Measurements from ENCODE around the gene SLC4A1AP. TPM values are rescaled to one million over a fixed set of nuclear protein-coding genes. Genes with fewer than 3 reads are reported as not detected.
A peak's percentile ranks its signal among the peaks of the same experiment; 100 is the strongest.

SLC4A1AP gene
- total RNA-seq, 4 donors from 2014 or later = 16.7 to 22.8 (median 20.1) TPM

DNA sequence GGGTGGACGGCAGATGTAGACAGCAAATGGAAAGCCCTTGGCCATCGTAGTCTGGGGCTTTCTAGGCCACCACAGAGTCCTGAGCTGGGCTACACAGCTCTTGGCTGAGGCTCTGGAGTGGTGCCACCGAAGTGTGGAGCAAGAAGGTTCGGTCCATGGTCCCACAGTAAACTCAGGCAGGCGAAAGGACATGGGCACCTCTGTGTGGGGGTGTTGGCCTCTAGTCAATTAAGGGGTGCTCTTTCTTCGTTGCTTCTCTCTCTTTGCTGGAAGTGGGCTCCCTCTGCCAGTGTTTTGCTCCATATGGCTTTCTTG lies 73.2 kb downstream of the SLC4A1AP start:
- H3K27ac ChIP-seq (replicated peaks in 1 of 4) = peak overlapping the region; percentile 82 to 85 (median 84)
- H3K4me3 ChIP-seq = no peak overlapping the region
- intact Hi-C loops (cut with DNase I) = no loop called here
- TF ChIP-seq POLR2A (IDR thresholded peaks at IDR 0.05; ENCODE audit: low read depth) (no peak), POLR2AphosphoS5 (IDR thresholded peaks at IDR 0.05) (no peak), EP300 (IDR thresholded peaks at IDR 0.05) (no peak)
- TF ChIP-seq, protein P1, sequence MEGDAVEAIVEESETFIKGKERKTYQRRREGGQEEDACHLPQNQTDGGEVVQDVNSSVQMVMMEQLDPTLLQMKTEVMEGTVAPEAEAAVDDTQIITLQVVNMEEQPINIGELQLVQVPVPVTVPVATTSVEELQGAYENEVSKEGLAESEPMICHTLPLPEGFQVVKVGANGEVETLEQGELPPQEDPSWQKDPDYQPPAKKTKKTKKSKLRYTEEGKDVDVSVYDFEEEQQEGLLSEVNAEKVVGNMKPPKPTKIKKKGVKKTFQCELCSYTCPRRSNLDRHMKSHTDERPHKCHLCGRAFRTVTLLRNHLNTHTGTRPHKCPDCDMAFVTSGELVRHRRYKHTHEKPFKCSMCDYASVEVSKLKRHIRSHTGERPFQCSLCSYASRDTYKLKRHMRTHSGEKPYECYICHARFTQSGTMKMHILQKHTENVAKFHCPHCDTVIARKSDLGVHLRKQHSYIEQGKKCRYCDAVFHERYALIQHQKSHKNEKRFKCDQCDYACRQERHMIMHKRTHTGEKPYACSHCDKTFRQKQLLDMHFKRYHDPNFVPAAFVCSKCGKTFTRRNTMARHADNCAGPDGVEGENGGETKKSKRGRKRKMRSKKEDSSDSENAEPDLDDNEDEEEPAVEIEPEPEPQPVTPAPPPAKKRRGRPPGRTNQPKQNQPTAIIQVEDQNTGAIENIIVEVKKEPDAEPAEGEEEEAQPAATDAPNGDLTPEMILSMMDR (IDR thresholded peaks at IDR 0.05) = no peak
- H3K4me1 ChIP-seq = peaks cover 27 to 39% (median 33%) of the 10 kb centered on the region in 4 donors
- DNase-seq (ENCODE audit: extremely low spot score) = no peak
- WGBS = 91% methylated on average over 5 of the region's 6 CpGs
- H3K27me3 ChIP-seq = no peaks in the 10 kb centered on the region
- H3K36me3 ChIP-seq = no peaks in the 10 kb centered on the region
- no peaks in the 10 kb centered on the region for H3K9me3 ChIP-seq

GRCh38 chr2:27737676-27738348 lies 74.1 kb downstream of the SLC4A1AP start:
- Histone ChIP-seq H3K4me1 (peaks cover 27 to 39% (median 33%) of the 10 kb centered on the region in 4 donors), H3K27ac (replicated peaks in 1 of 4) (peak overlapping the region; percentile 82 to 85 (median 84)), H3K4me3 (no peak overlapping the region), H3K27me3 (no peaks in the 10 kb centered on the region), H3K9me3 (no peaks in the 10 kb centered on the region), H3K36me3 (no peaks in the 10 kb centered on the region)
- intact Hi-C loops (cut with DNase I) = no loop called here
- 74% methylated on average over 6 of the region's 7 CpGs for WGBS
- DNase-seq (ENCODE audit: extremely low spot score) = no peak
- TF ChIP-seq EP300 (IDR thresholded peaks at IDR 0.05) (no peak), POLR2AphosphoS5 (IDR thresholded peaks at IDR 0.05) (peak; percentile 39 to 42)

- no peak for DNase-seq (ENCODE audit: extremely low spot score)
Measured at GRCh38 chr2:27738349-27739057, 74.8 kb downstream of the SLC4A1AP start.

GRCh38 chr2:27739058-27739373 lies 75.3 kb downstream of the SLC4A1AP start:
- H3K27ac ChIP-seq (replicated peaks in 1 of 4) = no peak overlapping the region
- WGBS = 100% methylated on average over 4 of the region's 4 CpGs
- H3K36me3 ChIP-seq = no peaks in the 10 kb centered on the region
- no peaks in the 10 kb centered on the region for H3K9me3 ChIP-seq
- DNase-seq (ENCODE audit: extremely low spot score) = no peak
- TF ChIP-seq POLR2A (IDR thresholded peaks at IDR 0.05; ENCODE audit: low read depth) (no peak), EP300 (IDR thresholded peaks at IDR 0.05) (no peak), POLR2AphosphoS5 (IDR thresholded peaks at IDR 0.05) (no peak)
- TF ChIP-seq, protein P1 (IDR thresholded peaks at IDR 0.05) = no peak
- H3K4me3 ChIP-seq = no peak overlapping the region
- intact Hi-C loops (cut with DNase I) = no loop called here
- no peaks in the 10 kb centered on the region for H3K27me3 ChIP-seq
- peaks cover 27 to 39% (median 33%) of the 10 kb centered on the region in 4 donors for H3K4me1 ChIP-seq

More at GRCh38 chr2:27738349-27739057, 74.8 kb downstream of the SLC4A1AP start:
- H3K4me1 ChIP-seq = peaks cover 27 to 39% (median 33%) of the 10 kb centered on the region in 4 donors
- intact Hi-C loops (cut with DNase I) = no loop called here
- peak overlapping the region; percentile 30 to 85 (median 84) for H3K27ac ChIP-seq (replicated peaks in 1 of 4)
- no peak for TF ChIP-seq EP300 (IDR thresholded peaks at IDR 0.05)
- TF ChIP-seq, protein P1 (IDR thresholded peaks at IDR 0.05) = no peak
- TF ChIP-seq POLR2AphosphoS5 (IDR thresholded peaks at IDR 0.05) = no peak
- no peak for TF ChIP-seq POLR2A (IDR thresholded peaks at IDR 0.05; ENCODE audit: low read depth)
- 87% methylated on average over 13 of the region's 13 CpGs for WGBS
- no peaks in the 10 kb centered on the region for H3K27me3 ChIP-seq
- no peaks in the 10 kb centered on the region for H3K9me3 ChIP-seq
- no peak overlapping the region for H3K4me3 ChIP-seq
- no peaks in the 10 kb centered on the region for H3K36me3 ChIP-seq

GRCh38 chr2:27741673-27742072 lies 78.0 kb downstream of the SLC4A1AP start:
- no peak for DNase-seq (ENCODE audit: extremely low spot score)
- Histone ChIP-seq H3K4me3 (no peak overlapping the region), H3K27me3 (no peaks in the 10 kb centered on the region), H3K4me1 (peaks cover 4 to 19% (median 11%) of the 10 kb centered on the region in 4 donors), H3K9me3 (no peaks in the 10 kb centered on the region), H3K27ac (replicated peaks in 1 of 4) (no peak overlapping the region), H3K36me3 (no peaks in the 10 kb centered on the region)
- 78% methylated on average over 3 of the region's 3 CpGs for WGBS
- TF ChIP-seq EP300 (IDR thresholded peaks at IDR 0.05) (no peak), POLR2A (IDR thresholded peaks at IDR 0.05; ENCODE audit: low read depth) (no peak), POLR2AphosphoS5 (IDR thresholded peaks at IDR 0.05) (no peak)
- TF ChIP-seq, protein P1 (IDR thresholded peaks at IDR 0.05) = no peak
- intact Hi-C loops (cut with DNase I) = no loop called here

Data from esophagus muscularis mucosa (tissue), 4 donors.